ENCODE measurements around the gene PCDHGB3.
"Not testable (repeated sequence)": the region's sequence is repeated elsewhere in the genome, so short reads cannot be mapped to it uniquely, and the experiment has no call there.

Gene PCDHGB3

DNA sequence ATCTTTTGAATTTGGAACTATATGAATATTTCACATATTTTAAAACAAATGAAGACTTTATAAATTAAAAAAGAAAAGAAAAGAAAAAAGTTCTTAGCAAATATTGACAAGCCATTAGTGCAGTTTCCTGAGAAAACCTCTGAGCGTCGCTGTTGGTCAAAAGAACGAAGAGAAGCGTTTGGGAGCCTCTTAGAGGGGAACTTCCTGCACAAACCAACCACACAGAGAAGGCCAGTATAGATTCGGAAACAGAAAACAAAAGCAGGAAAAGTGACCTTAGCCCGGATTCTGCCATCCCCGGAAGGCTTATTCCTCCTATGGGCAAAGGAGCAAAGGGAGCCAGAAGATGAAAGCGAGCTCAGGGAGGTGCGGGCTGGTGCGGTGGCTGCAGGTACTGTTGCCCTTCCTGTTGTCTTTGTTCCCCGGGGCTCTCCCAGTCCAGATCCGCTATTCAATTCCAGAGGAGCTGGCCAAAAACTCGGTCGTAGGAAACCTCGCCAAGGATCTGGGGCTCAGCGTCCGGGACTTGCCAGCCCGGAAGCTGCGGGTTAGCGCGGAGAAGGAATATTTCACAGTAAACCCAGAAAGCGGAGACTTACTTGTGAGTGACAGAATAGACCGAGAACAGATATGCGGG is 10.1 kb upstream of the PCDHGB3 start, which contains the start of gene PCDHGB2:
Gene PCDHGB2 (plus strand): TSS at position 205 of the 637 bp plus-strand sequence. CDS start 142 bp downstream, at position 347.
- DNase-seq = no peak

GRCh38 chr5:141360685-141361084 is 9.4 kb upstream of the PCDHGB3 start:
- DNase-seq = no peak

GRCh38 chr5:141362719-141363118 is 7.3 kb upstream of the PCDHGB3 start:
- no peak for DNase-seq

DNA sequence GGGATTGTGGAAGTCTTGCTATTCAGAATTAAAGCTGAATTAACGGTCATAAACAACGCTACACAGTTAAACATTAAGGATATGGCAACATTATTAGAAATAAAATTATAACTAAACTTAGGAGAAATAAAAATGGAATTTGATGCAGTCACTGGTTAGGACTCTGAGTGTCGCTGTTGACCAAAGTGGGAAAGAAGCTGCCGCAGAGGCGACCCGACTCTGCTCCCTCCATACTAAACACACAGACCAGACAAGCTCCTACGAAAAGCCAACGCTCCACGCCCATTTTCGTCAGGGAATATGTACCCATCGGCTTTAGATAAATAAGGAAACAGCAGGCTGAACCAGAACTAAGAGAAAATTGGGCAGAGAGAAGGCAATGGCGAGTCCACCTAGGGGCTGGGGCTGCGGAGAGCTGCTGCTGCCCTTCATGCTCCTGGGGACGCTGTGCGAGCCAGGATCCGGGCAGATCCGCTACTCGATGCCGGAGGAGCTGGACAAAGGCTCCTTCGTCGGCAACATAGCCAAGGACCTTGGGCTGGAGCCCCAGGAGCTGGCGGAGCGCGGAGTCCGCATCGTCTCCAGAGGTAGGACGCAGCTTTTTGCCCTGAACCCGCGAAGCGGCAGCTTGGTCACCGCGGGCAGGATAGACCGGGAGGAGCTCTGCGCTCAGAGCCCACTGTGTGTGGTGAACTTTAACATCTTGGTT is 5.9 kb upstream of the PCDHGB3 start, which contains the start of gene PCDHGA5:
Gene PCDHGA5 (plus strand): TSS at position 211 of the 709 bp plus-strand sequence. CDS start 169 bp downstream, at position 380.
- DNase-seq = no peak

DNA sequence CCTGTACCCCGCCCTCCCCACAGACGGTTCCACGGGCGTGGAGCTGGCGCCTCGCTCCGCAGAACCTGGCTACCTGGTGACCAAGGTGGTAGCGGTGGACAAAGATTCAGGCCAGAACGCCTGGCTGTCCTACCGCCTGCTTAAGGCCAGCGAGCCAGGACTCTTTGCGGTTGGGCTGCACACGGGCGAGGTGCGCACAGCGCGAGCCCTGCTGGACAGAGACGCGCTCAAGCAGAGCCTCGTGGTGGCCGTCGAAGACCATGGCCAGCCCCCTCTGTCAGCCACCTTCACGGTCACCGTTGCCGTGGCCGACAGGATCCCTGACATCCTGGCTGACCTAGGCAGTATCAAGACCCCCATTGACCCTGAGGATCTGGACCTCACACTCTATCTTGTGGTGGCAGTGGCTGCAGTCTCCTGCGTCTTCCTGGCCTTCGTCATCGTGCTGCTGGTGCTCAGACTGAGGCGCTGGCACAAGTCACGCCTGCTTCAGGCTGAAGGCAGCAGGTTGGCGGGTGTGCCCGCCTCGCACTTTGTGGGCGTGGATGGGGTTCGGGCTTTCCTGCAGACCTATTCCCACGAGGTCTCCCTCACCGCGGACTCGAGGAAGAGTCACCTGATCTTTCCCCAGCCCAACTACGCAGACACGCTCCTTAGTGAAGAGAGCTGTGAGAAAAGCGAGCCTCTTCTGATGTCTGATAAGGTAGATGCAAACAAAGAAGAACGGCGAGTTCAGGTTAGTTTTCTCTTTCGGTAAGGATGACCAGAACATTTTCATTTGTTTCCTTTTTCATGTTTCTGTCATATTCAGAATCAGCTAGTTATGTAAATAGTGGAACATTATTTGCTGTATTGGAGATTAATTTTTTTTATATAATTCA is 3.8 kb upstream of the PCDHGB3 start:
- DNase-seq = no peak

DNA sequence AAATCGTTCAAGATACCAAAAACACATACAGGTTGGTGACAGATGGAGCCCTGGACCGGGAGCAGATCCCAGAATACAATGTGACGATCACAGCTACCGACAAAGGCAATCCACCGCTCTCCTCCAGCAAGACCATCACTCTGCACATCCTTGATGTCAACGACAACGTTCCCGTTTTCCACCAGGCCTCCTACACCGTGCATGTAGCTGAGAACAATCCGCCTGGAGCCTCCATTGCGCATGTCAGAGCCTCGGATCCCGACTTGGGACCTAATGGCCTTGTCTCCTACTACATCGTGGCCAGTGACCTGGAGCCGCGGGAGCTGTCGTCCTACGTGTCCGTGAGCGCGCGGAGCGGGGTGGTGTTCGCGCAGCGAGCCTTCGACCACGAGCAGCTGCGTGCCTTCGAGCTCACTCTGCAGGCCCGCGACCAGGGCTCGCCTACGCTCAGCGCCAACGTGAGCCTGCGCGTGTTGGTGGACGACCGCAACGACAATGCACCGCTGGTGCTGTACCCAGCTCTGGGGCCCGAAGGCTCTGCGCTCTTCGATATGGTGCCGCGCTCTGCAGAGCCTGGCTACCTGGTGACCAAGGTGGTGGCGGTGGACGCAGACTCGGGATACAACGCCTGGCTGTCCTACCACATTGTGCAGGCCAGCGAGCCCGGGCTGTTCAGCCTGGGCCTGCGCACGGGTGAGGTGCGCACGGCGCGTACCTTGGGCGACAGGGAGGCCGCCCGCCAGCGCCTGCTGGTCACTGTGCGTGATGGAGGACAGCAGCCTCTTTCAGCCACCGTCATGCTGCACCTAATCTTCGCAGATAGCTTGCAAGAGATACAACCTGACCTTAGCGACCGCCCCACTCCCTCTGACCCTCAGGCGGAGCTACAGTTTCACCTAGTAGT is 1.8 kb downstream of the PCDHGB3 start:
- no peak for DNase-seq

- DNase-seq = no peak
Measured at GRCh38 chr5:141373673-141374317, 3.8 kb downstream of the PCDHGB3 start, which contains the start of gene PCDHGA6. TSS of gene PCDHGA6 (plus strand) at chr5:141373891. CDS start at chr5:141374084, 193 bp downstream.

DNA sequence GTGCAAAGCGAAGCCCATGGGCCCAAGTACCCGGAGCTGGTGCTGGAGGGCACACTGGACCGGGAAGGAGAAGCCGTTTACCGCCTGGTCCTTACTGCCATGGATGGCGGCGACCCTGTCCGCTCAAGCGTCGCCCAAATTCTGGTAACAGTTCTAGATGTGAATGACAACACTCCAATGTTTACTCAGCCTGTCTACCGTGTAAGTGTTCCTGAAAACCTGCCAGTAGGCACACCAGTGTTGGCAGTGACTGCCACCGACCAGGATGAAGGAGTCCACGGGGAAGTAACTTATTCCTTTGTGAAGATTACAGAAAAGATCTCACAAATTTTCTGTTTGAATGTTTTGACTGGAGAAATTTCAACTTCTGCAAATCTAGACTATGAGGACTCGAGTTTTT is 4.6 kb downstream of the PCDHGB3 start:
- DNase-seq = no peak

DNA sequence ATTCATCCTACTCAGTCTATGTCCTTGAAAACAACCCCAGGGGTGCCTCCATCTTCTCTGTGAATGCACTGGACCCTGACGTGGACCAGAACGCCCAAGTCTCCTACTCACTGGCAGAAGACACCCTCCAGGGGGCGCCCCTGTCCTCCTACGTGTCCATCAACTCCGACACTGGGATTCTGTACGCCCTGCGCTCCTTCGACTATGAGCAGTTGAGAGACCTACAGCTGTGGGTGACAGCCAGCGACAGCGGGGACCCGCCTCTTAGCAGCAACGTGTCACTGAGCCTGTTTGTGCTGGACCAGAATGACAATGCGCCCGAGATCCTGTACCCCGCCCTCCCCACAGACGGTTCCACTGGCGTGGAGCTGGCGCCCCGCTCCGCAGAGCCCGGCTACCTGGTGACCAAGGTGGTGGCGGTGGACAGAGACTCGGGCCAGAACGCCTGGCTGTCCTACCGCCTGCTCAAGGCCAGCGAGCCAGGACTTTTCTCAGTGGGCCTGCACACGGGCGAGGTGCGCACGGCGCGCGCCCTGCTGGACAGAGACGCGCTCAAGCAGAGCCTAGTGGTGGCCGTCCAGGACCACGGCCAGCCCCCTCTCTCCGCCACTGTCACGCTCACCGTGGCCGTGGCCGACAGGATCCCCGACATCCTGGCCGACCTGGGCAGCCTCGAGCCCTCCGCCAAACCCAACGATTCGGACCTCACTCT is 5.6 kb downstream of the PCDHGB3 start:
- DNase-seq = not testable (repeated sequence)

DNA sequence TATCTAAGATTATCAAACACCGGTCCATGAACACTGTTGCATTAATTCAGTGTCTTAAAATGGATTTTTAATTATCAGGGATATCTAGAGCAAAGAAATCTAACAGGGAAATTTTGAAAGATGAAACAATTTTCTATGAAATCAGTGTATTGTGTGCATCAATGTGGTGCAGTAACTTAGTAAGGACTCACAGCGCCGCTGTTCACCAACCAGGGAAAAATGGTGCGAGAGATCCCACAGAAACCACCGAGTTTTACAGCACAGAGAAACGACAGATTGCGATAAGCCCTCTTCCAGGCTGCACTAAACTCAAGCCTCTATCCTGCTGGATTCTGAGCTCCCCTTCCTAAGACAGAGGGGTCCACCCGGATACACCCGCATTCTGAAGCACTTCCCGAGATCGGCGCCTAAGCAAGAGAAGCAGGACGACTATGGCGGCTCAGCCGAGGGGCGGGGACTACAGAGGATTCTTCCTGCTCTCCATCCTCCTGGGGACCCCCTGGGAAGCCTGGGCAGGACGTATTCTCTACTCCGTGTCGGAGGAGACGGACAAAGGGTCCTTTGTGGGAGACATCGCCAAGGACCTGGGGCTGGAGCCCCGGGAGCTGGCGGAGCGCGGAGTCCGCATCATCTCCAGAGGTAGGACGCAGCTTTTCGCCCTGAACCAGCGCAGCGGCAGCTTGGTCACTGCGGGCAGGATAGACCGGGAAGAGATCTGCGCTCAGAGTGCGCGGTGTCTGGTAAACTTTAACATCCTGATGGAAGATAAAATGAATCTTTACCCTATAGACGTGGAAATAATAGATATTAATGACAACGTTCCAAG is 12.6 kb downstream of the PCDHGB3 start, which contains the start of gene PCDHGA7:
Gene PCDHGA7 (plus strand): TSS at position 274 of the 826 bp plus-strand sequence. CDS start 158 bp downstream, at position 432.
- DNase-seq = no peak

GRCh38 chr5:141383345-141383744 is 13.3 kb downstream of the PCDHGB3 start:
- no peak for DNase-seq

DNA sequence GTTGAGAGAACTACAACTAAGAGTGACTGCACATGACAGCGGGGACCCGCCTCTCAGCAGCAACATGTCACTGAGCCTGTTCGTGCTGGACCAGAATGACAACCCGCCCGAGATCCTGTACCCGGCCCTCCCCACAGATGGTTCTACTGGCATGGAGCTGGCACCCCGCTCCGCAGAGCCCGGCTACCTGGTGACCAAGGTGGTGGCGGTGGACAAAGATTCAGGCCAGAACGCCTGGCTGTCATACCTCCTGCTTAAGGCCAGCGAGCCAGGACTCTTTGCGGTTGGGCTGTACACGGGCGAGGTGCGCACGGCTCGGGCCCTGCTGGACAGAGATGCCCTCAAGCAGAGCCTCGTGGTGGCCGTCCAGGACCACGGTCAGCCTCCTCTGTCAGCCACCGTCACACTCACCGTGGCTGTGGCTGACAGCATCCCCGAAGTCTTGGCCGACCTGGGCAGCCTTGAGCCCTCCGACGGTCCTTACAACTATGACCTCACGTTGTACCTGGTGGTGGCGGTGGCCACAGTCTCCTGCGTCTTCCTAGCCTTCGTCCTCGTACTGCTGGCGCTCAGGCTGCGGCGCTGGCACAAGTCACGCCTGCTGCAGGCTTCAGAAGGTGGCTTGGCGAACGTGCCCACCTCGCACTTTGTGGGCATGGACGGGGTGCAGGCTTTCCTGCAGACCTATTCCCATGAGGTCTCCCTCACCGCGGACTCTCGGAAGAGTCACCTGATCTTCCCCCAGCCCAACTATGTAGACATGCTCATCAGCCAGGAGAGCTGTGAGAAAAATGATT is 14.6 kb downstream of the PCDHGB3 start:
- DNase-seq = no peak

DNA sequence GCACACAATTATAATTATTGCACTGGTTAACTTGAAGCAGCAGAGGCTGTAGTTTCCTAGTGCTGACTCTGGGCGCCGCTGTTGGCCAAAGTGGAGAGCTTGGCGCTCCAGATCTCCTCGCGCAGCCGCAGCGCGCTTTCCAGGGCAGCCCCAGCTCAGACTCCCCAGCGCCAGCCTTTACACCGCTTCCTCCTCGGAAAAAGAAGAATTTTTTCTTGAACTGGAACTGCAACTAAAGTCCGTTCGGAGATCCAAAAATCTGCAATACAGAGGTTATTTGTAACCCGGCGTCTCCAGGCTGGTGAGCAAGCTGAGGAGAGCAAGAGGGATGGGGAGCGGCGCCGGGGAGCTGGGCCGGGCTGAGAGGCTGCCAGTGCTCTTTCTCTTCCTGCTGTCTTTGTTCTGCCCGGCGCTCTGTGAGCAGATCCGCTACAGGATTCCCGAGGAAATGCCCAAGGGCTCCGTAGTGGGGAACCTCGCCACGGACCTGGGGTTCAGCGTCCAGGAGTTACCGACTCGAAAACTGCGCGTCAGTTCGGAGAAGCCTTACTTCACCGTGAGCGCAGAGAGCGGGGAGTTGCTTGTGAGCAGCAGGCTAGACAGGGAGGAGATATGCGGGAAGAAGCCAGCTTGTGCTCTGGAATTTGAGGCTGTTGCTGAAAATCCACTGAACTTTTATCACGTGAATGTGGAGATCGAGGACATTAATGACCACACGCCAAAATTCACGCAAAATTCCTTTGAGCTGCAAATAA is 17.7 kb downstream of the PCDHGB3 start, which contains the start of gene PCDHGB4:
Gene PCDHGB4 (plus strand): TSS at position 142 of the 755 bp plus-strand sequence. CDS start 187 bp downstream, at position 329.
- not testable (repeated sequence) for DNase-seq

DNA sequence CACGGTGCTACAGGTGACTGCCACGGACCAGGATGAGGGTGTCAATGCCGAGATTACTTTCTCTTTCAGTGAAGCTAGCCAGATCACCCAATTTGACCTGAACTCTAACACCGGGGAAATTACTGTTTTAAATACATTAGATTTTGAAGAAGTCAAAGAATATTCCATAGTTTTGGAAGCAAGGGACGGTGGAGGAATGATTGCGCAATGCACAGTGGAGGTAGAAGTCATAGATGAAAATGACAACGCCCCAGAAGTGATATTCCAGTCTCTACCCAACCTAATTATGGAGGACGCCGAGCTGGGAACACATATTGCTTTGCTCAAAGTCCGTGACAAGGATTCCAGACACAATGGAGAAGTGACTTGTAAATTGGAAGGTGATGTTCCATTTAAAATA is 18.6 kb downstream of the PCDHGB3 start:
- DNase-seq = no peak

DNA sequence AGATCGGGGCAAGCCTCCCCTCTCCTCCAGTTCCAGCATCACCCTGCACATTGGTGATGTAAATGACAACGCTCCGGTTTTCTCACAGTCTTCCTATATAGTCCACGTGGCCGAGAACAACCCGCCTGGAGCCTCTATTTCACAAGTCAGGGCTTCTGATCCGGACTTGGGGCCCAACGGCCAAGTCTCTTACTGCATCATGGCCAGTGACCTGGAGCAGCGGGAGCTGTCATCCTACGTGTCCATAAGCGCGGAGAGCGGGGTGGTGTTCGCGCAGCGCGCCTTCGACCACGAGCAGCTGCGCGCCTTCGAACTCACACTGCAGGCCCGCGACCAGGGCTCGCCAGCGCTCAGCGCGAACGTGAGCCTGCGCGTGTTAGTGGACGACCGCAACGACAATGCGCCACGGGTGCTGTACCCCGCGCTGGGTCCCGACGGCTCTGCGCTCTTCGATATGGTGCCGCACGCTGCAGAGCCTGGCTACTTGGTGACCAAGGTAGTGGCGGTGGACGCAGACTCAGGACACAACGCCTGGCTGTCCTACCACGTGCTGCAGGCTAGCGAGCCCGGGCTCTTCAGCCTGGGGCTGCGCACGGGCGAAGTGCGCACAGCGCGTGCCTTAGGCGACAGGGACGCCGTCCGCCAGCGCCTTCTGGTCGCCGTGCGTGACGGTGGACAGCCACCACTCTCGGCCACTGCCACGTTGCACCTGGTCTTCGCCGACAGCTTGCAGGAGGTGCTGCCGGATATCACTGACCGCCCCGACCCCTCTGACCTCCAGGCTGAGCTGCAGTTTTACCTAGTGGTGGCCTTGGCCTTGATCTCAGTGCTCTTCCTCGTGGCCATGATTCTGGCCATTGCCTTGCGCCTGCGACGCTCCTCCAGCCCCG is 19.4 kb downstream of the PCDHGB3 start:
- no peak for DNase-seq

DNA sequence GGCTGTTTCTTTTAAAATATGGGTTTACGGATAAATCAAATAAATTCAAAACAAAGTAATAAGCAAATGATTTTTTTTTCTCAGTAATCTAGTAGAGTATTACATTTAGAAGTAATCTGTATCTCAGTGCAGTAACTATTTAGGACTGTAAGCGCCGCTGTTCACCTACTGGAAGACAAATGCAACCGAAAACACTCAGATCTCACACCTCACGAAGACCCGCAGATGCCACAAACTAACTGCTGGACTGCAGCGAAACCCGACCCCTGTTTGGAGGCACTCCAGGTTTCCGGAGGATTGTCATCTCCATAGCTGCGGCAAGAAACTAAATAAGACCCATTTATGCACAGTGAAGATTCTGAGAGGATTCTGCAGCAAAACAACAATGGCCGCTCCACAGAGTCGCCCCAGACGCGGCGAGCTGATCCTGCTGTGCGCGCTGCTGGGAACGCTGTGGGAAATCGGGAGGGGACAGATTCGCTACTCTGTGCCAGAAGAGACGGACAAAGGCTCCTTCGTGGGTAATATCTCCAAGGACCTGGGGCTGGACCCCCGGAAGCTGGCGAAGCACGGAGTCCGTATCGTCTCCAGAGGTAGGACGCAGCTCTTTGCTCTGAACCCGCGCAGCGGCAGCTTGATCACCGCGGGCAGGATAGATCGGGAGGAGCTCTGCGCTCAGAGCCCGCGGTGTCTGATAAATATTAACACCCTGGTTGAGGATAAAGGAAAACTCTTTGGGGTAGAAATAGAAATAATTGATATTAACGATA is 22.6 kb downstream of the PCDHGB3 start, which contains the start of gene PCDHGA8:
Gene PCDHGA8 (plus strand): TSS at position 205 of the 770 bp plus-strand sequence. CDS start 181 bp downstream, at position 386.
- DNase-seq = no peak
